Measurements from ENCODE around the gene CARD8.
"Not testable (repeated sequence)": the region's sequence is repeated elsewhere in the genome, so short reads cannot be mapped to it uniquely, and the experiment has no call there.

CARD8 gene

GRCh38 chr19:48239582-48240141 lies 16.1 kb downstream of the CARD8 start:
- Histone ChIP-seq H3K4me3 (ENCODE audit: low read depth, low read length) (no peak overlapping the region), H3K27ac (no peak overlapping the region), H2AFZ (no peak overlapping the region), H3K9ac (no peak overlapping the region), H3K4me2 (ENCODE audit: low read length) (no peak overlapping the region), H3K27me3 (ENCODE audit: control insufficient read depth, insufficient read depth, low read length) (no peaks in the 10 kb centered on the region), H3K79me2 (no peaks in the 10 kb centered on the region), H3K36me3 (ENCODE audit: control insufficient read depth, insufficient read depth, low read length) (no peaks in the 10 kb centered on the region), H3K9me3 (ENCODE audit: control insufficient read depth, low read length) (no peaks in the 10 kb centered on the region), H3K4me1 (no peaks in the 10 kb centered on the region)
- no peak for TF ChIP-seq CTCF (IDR thresholded peaks at IDR 0.05)

- Histone ChIP-seq H3K4me3 (ENCODE audit: low read depth, low read length) (no peak overlapping the region), H2AFZ (no peak overlapping the region)
Observed at GRCh38 chr19:48239120-48239519, 16.6 kb downstream of the CARD8 start.

GRCh38 chr19:48237057-48237456 lies 18.7 kb downstream of the CARD8 start:
- Histone ChIP-seq H3K4me2 (ENCODE audit: low read length) (no peak overlapping the region), H3K27me3 (ENCODE audit: control insufficient read depth, insufficient read depth, low read length) (no peaks in the 10 kb centered on the region), H3K4me3 (ENCODE audit: low read depth, low read length) (no peak overlapping the region), H3K27ac (no peak overlapping the region), H3K9me3 (ENCODE audit: control insufficient read depth, low read length) (no peaks in the 10 kb centered on the region), H3K9ac (no peak overlapping the region), H2AFZ (no peak overlapping the region), H3K79me2 (no peaks in the 10 kb centered on the region), H3K4me1 (no peaks in the 10 kb centered on the region), H3K36me3 (ENCODE audit: control insufficient read depth, insufficient read depth, low read length) (no peaks in the 10 kb centered on the region)
- no peak for TF ChIP-seq CTCF (IDR thresholded peaks at IDR 0.05)

More at GRCh38 chr19:48239120-48239519, 16.6 kb downstream of the CARD8 start:
- Histone ChIP-seq H3K4me2 (ENCODE audit: low read length) (no peak overlapping the region), H3K27ac (no peak overlapping the region), H3K79me2 (no peaks in the 10 kb centered on the region), H3K9ac (no peak overlapping the region), H3K9me3 (ENCODE audit: control insufficient read depth, low read length) (no peaks in the 10 kb centered on the region), H3K36me3 (ENCODE audit: control insufficient read depth, insufficient read depth, low read length) (no peaks in the 10 kb centered on the region), H3K4me1 (no peaks in the 10 kb centered on the region), H3K27me3 (ENCODE audit: control insufficient read depth, insufficient read depth, low read length) (no peaks in the 10 kb centered on the region)
- no peak for TF ChIP-seq CTCF (IDR thresholded peaks at IDR 0.05)

- Histone ChIP-seq H2AFZ (no peak overlapping the region), H3K36me3 (ENCODE audit: control insufficient read depth, insufficient read depth, low read length) (no peaks in the 10 kb centered on the region), H3K79me2 (no peaks in the 10 kb centered on the region), H3K9me3 (ENCODE audit: control insufficient read depth, low read length) (no peaks in the 10 kb centered on the region), H3K4me3 (ENCODE audit: low read depth, low read length) (no peak overlapping the region), H3K27me3 (ENCODE audit: control insufficient read depth, insufficient read depth, low read length) (no peaks in the 10 kb centered on the region), H3K27ac (no peak overlapping the region), H3K9ac (no peak overlapping the region), H3K4me2 (ENCODE audit: low read length) (no peak overlapping the region), H3K4me1 (no peaks in the 10 kb centered on the region)
- no peak for TF ChIP-seq CTCF (IDR thresholded peaks at IDR 0.05)
Observed at GRCh38 chr19:48230555-48231129, 25.1 kb downstream of the CARD8 start.

GRCh38 chr19:48221628-48222027 lies 34.1 kb downstream of the CARD8 start:
- Histone ChIP-seq H3K27me3 (ENCODE audit: control insufficient read depth, insufficient read depth, low read length) (no peaks in the 10 kb centered on the region), H3K27ac (no peak overlapping the region), H3K79me2 (no peaks in the 10 kb centered on the region), H3K4me1 (no peaks in the 10 kb centered on the region), H3K9ac (no peak overlapping the region), H2AFZ (no peak overlapping the region), H3K4me2 (ENCODE audit: low read length) (no peak overlapping the region), H3K4me3 (ENCODE audit: low read depth, low read length) (no peak overlapping the region), H3K9me3 (ENCODE audit: control insufficient read depth, low read length) (no peaks in the 10 kb centered on the region), H3K36me3 (ENCODE audit: control insufficient read depth, insufficient read depth, low read length) (no peaks in the 10 kb centered on the region)
- no peak for TF ChIP-seq CTCF (IDR thresholded peaks at IDR 0.05)

- not testable (repeated sequence) for H3K79me2 ChIP-seq; H3K9ac ChIP-seq; H3K36me3 ChIP-seq (ENCODE audit: control insufficient read depth, insufficient read depth, low read length); H3K4me3 ChIP-seq (ENCODE audit: low read depth, low read length); H3K27me3 ChIP-seq (ENCODE audit: control insufficient read depth, insufficient read depth, low read length); H3K4me2 ChIP-seq (ENCODE audit: low read length); H3K27ac ChIP-seq; H3K9me3 ChIP-seq (ENCODE audit: control insufficient read depth, low read length); H2AFZ ChIP-seq; H3K4me1 ChIP-seq
Observed at GRCh38 chr19:48220784-48221183, 34.9 kb downstream of the CARD8 start.
